ENCODE data around the gene KCNMA1.
A peak's percentile ranks its signal among the peaks of the same experiment; 100 is the strongest.

Gene KCNMA1

DNA sequence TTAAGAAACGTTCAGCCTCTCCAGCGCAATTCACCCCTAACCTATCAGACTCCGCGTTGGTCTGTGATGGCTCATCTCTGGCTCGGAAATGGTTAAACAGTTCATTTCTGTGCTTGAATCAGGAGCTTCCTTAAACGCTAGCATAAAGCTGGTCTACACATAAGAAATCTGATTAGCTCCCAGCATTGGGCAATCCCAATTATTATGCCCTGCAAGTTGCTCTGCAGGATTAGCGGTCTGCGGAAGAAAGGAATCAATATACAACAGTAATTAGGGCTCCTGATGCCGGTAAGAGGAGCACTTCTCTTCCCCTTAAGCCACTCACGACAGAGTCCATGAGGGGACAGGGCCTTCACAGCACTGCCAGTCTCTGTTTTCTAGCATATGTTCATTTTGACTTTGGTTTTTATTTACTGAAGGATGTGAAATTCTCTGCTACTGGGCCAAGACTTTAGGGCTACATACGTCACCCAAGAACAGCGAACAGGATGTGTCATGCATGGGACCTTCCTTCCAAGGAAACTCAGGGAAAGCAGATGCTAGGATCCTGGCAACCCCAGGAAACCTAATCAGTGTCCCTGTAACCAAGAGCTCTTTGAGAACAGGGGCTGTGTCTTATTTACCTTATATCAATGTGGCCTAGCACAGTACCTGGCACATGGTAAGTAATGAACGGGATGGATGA lies 324.4 kb downstream of the KCNMA1 start:
- no peak for DNase-seq

DNA sequence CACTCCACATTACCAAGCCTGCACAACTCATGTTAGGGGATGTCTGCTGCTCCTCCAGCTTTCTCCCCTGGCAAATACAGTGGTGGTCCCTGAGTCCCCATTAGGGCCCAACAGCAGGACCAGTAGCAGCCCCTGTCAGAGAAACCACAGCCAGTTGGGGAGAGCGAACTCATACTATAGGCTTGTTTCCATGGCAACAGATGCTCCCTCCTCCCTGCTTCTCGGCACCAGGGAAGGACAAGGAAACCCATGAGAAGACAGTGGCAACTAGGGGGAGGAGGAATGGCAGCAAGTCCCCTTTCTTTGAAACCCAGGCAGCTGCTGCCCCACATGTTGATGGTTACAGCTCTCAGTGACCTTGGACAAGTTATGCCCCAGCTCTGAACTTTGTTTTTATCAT lies 326.4 kb downstream of the KCNMA1 start:
- DNase-seq = no peak

DNA sequence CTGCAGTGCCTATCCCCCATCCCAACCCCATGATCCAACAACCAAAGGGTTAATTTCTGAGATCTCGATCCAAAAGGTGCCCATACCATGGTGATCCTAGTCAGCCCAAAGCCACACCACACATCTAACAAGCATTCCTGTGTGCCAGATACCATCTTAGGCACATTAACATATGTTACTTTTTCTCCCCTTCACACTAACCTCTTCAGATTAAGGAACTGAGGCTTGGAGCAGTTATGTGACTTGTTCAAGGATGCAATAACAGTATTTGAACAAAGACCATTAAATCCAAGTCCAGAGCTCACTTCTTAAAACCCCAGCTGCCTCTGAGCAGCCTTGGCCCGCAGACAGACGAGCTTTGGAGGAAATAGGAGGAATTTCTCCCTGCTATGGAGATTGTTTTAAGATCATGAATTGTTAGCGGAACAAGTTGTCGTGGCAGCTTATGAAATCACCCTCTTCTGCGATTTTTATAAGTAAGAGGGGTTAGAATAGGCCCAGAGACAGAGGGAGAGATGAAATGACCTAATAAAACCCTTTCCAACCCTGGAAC lies 327.2 kb downstream of the KCNMA1 start:
- DNase-seq = no peak

DNA sequence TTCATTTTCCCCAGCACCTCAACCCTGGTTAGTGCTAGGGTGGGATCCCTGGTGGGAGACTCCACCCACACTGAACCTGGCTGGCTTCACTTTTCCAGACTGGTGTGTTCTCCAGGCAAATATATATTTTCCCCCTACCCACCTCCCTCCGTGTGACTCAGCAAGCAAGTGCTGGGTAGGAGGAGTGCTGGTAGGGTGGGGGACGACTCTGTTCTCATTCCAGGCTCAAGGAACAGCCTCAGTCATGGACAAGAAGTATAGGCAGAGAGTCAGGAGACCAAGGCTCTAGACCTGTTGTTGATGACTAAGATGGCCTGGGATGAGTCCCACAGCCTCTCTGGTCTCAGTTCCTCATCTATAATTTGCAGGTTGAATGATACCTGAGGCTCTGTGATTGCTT lies 328.1 kb downstream of the KCNMA1 start:
- no peak for DNase-seq

DNA sequence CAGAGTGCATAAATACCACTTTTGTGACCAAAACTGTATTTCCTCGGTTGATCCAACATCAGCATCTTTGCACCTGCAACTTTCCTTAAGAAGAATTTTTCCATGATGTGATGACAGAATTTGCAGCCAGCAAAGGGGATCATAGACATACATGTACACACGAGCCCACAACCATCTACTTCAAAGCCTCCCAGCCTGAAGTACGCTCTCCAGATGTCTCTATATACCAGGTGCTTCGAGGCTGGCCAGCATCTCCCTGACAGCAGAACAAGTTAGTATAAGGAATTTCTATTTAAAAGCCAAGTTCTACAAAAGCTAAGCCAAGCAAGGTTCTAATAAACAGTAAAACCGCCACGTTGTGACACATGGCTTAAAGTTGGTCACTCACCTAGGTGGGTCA lies 328.5 kb downstream of the KCNMA1 start:
- DNase-seq = no peak

DNA sequence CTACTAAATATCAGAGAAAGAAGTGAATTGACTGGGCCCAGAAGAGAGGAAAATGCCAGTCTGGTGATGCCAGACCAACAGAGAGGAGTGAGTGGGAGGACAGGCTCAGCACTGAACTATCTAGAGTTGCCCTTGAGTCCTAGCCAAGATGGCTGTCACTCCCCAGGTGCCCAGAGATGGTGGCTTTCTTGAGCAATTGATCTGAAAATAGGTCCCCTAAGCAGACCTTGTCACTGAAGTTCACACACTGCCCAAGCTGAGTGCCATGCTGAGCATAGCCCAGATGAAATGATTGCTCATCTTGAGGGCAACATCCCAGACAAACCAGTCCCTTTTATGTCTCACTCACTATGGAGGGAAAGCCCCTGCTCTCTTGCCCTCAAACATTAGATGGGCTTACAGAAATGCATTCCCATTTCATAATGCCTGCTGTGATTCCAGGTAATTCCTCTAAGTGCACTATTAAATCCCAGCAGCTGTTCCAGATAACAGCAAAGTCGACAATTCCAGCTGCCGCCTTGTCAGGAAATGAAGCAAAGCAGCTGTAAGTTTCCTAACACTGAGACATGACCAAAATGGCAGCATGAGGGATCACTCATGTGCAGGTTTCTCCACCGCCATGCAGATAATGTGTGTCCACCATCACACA lies 329.4 kb downstream of the KCNMA1 start:
- no peak for DNase-seq

DNA sequence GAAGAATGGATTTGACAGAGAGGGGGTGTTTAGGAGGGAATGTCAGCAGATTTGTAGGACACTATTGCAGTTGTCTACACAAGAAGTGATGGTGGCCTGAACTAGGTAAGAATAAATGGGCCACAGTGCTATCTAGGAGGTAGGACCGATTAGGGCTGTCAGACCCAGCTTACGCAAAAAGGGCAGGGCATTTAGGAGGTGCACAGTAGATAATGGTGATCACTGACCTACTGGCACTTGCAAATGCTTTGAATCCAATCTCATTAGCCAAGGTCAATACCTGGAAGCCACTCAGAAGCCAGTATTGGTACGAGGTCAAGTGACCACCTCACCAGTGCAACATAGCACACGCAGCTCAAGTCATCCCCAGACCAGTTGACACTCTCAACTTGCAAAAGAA lies 330.9 kb downstream of the KCNMA1 start:
- DNase-seq = no peak

DNA sequence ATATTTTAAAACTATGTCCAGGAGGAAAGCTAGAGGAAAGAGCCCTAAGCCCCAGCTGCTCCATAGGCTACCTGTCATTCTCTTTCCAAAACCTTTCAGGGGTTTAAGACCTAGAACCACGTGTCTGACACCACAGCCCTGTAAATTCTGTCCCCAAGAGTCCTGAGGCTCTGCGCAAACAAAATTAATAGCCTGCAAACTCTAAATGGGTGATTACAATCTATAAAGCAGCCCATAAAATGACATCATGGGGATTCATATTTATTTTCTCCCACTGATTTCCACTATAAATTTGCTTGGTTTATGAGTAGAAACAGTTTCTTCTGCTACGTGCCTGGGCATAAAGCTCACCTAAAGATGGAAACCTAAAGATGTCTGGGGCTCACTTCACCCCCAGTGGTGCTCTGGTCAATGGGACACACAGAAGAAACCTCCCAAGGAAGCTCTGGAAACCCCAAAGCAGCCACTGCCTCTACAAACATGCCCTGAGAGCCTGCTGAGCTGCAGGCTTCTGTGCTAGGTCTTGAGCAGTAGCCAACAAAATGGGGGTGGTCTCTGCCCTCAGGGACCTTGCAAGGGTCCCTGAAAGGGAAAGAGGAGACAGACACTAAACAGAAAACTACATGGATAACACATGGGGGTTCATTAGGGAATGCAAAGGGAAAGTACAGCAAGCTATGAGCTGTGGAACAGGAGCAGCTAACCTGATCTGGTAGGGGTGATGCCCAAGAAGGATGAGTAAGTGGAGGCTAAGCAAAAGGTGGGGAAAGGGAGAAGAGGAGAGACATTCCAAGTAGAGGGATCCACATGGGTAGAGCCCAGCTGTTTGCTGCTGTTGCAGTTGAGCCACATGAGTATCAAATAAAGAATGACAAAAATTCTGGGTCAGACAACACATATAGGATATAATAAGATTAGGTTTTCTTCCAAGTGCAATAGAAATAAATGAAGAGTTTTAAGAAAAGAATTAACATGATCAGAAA lies 331.7 kb downstream of the KCNMA1 start:
- DNase-seq = no peak

DNA sequence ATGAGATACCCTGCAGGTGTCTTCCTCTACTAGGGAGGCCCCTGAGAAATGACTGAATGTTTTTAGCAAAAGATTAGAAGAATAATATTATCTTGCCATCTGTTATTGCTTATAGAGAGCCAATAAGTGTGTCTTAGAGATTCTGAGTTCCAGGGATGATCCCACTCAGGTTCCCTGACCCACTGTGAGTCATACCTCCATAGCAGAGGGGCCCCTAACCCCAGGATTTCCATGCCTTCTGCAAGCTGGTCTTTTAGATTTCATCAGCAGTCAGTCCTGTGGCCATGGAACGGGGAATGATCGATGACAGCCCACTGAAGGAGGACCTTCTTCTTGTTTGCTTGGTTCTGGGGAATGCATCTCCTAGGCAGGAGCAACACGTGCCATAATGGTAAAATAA lies 333.4 kb downstream of the KCNMA1 start:
- DNase-seq = no peak

DNA sequence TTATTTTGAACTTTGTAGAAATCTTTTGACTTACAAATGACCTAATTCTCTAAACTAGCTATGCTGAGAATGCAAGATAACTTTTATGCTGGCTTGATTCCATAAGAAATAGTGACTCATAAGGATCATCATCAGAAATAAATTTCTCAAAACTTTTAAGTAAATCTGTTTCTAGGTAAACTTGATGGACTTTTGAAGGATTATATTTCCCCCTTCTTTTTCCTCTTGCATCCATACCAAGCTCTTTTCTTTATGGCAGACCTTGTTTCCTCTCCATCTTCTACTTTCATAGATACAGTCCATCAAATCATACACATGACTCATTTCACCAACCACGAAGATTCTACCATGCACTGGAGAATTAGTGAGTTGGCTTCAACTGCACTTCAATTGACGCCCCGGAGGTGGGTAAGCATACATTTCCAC lies 336.3 kb downstream of the KCNMA1 start:
- DNase-seq = no peak

DNA sequence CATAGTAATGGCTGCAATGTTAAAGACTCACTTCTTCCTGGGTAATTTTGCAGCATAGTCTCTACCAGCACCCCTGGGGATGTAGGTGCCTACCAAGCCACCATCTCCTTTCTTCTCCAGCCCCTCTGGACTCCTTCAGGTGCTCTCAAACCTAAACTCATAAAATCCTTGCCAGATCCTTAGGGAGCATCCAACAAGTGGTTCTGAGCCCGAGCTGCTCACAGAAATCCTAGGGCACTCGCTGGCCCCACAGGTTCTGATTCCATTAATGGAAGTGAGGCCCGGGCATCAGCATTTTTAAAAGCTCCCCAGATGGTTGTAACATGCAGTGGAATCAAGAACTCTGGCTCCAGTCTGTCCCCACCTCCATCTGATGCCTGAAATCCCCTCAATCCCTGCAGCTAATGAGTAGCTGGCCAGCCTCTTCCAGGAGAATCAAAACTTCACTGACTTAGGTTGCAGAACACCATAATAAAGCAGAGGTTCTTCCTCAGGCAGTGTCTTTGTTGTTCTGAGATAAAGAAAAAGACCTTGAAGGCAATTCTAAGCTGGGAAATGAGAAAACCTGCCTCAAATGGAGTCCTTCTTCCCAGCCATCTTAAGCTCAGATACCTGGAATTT lies 336.8 kb downstream of the KCNMA1 start:
- DNase-seq = no peak

DNA sequence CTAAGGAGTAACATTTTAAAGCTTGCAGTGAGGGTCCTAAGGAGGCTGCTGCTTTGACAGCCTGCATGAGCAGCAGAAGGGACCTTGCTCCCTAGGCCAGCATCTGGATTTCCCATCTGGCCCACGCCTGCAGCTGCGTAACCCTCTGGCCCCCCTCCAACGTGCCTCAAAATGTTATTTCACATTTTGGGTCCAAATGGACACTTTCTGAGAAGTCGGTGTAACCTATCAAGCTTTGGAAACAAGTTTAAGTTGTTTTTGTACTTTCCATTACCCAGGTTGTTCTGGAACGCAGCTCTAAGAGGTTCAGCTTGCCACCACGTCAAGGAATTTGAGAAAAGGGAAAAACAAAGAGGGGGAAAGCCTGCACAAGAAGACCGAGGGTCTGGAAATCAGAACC lies 338.3 kb downstream of the KCNMA1 start:
- no peak for DNase-seq

DNA sequence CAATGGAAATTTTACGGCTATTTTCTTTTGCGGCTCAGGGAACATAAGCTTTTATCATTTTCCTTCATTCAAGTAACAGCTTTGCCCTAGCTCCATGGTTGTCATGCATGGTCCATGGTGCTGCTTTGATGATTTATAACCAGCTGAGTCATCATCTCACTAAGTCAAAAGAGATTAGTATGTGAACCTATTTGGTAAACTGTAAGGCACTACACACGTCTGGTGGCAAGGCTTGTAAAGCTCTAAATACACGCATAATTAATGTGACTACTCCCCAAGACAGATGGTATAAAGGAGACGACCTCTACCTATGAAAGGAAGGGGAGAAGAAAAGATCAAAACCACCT lies 340.2 kb downstream of the KCNMA1 start:
- peak; percentile 19 for DNase-seq

DNA sequence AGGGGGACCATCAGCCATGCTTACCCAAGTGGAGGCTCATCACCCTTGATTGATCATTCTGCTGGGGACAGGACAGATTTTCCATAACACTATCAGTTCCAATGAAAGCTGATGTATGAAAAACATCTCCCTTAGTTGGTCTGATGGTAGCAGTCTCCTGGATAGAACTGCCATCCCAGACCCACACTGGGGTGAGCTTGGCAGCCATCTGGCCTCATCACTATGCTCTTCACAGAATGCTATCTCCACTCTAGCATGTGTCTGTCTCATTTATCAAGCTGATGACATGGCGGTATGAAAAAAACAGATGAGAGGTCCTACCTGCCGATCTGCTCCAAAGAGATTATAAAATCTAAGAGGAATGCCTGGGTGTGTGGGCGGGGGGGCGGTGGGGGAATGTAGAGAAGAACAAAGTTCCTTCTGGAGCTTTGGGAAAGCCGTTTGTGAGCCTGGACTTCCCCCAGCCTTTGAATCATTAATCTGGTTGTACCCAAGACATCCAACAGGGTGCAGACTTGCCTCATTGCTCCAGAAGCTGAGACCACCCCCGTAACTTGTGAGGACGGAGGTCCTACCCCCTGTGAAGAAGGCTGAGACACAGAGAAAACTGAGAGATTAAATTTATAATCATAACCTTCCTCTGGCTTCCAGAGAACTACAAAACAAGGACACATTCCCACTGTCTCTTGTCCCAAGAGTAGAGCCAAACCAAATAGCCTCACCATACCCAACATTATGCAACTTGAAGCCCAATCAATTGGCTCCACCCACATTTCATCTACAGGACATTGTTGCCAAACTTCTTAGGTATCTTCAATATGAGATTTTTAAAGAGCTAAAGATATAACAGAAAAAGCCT lies 340.8 kb downstream of the KCNMA1 start:
- no peak for DNase-seq

DNA sequence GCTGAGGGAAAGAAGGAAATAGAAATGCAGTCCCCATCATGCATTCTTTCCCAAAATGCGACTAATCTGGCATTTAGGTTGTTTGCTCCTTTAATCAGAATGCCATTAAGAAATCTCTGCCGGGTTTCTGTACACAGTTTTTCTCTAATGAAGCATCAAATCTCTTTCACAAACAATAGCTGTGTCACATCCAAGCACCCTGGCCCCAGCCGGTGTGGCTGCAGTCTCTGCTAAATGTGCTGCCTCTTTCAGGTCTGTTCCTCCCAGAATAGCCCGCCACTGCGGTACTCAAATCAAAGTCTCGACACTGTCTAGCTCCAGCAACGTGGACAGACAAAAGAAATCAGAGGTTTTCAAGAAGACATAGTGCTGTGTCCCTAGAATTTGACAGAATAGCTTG lies 343.8 kb downstream of the KCNMA1 start:
- DNase-seq = no peak

DNA sequence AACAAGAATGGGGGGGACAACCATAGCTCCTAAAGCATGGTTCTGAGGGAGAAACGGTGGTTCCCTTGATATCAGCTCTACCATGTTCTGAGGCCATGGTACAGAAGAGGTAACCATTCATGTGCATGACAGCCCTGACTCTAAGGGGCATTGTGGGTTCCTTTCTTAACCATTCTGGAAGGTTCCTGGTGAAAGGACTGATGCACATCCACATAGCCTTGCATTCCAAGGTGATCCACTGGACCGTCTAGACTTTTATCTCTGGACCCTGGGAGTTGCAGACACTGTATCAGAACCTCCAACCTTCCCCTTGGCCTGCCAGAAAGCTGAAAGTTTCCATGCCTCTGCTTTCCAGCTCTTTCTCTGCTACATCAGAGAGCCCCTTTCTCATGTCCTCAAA lies 344.3 kb downstream of the KCNMA1 start:
- no peak for DNase-seq

DNA sequence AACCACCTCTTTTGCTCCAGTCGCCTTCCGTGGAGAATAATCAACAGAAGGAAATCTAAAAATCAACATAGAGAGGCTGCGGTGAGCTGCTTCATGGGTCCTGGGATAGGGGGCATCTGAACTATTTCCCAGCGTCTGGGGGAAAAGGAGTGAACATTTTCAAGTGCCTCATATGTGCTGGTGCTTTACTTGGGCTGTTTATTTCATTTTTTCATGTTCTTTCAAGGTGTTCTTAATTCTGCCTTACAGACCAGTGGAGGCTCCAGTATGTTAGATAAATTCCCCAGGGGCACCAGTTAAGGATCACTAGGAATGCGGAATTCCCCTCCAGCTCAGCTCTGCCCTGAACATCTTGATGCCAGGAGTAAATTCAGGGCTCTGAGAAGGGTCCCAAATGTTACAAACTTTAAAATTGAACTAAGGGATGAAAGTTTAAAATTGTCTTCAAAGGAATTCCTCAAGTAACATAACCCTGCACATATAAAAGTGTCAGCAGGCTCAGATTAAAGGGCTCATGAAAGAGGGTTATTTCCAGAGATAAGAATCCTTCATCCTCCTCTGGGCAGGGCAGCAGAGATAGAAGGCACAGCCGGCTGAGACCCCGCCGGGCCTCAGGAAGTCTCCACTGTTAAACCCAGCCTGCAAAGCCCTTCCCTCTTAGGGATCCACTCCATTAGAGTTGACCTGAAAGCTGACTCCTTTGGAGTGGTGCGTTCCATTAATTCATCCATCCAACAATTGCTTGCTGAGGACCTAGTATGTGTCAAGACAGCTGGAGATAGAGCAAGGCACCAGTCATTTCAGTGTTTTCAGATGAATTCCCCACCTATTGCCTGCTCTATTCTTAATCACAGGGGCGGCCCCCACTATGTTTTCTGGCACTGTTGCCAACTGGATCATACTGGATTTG lies 345.8 kb downstream of the KCNMA1 start:
- DNase-seq = no peak

DNA sequence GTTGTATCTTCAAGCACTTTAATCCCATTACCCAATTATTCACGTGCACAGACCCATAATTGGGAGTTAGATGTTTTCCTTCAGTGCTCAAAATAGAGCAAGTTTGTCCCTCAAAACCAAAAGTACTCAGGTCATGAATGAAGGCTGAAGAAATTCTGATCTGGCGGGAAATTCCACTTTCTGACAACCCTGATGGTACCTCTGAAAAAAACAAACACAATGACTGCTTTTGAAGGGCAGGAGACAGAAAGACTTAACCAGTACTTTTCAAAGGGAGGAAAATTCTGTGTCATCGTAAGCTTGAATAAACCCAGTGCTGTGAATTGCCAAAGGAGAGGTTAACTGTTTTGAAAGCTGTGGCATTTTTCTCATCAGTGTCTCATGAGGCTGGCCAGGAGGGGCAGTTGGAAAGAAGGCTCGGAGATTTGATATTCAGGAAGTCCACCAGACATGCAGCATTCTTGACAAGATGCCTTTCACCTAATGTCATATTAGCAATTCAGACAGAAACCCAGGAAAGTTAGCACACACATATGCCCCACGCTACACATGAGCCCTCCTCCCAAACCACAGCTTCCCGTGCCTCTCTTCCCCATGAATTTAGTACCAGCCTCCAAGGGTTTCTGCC lies 347.0 kb downstream of the KCNMA1 start:
- DNase-seq = peak; percentile 4

DNA sequence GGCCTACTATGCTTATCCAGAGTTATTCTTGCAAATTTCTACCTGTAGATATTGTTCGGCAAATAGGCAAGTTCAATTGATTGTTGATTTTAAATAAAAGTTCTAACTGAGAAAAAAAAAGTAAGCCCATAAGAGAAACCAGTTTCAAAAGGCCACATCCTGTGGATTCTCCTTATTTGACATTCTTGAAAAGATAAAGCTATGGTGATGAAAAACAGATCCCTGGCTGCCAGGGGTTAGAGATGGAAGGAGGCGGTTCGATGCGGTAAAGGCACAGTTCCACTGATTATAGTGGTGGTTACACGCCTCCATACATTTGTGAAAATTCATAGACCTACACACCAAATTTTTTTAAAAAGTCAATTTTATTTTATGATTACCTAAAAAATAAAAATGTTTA lies 347.8 kb downstream of the KCNMA1 start:
- DNase-seq = no peak

DNA sequence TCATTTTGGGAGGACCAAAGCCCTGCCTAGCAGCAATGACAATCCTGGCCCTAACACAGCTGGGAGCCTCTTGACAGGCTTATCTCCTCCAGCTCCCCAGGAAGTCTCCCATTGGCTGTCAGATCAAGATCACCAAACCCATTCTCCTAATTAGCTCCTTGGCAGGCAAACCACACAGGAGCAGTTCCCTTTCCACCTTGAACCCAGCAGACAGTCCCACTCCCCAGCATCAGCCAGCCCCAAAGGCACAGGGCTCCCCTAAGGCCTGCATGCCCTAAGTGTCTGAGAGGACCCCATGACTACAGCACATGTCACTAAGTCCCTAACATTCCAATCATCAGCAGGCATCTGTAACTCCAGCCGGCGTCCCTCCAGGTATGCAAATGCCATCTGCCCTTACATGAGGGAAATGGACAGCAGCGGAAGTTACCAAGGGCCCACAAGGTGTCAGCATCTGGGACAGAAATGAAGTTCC lies 348.5 kb downstream of the KCNMA1 start:
- no peak for DNase-seq

Measured in MV-4-11 (cell line).